LNCAP (cell line): ENCODE data around the gene RRP9.

Experiments
- CTCF ChIP-seq: fragments of 450-650 bp; IDR thresholded peaks from 2 replicates; pipeline ENCODE4 v1.5.1; 2017; ENCODE audit warnings: mild to moderate bottlenecking

The RRP9 gene

GRCh38 chr3:51962854-51963530 is 21.3 kb upstream of the RRP9 start:
- no peak for TF ChIP-seq CTCF

DNA sequence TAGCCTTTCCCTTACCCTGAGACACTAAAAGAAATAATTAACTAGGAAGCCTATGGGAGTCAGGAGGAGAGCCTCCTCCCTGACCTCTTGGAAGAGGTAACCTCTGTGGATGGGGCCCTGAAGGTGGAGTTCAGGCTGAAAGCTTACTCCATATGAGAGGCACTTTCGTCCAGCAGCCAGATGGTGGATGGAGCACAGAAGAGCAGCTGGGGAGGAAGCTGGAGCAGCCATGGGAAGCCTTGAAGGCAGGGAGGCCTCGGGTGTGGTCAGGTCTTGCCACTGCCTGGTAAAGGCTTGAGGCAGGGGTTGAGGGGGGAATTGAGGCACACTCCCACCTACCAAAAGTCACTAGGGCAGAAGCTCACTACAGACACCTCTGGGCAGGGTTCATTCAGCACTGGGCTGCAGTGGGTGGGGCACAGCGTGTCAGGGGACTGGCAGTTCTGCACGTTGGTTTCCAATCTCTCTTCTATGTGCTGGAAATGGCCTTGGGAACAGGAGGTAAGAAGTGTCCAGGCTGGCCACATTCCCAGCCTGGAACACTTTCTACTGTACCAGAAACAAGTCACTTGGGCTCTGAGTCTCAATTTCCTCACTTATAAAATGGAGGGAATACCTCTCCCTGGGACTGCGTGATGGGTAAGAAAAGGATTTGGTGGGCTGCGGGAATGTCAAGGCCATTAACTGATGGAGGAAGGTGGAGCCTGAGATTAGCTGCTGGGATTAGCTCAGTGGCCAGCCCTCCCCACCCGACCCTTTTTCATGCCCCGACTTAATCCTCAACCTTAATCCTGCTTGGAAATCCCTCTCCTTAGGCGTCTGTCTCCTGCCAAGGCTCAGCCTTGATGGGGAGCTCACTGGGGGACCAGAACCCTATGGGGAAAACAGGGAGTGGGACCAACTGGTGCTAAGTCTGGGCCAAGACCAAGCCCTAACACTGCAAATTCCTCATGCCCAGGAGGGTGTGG is 20.2 kb upstream of the RRP9 start:
- TF ChIP-seq CTCF: no peak

- no peak for TF ChIP-seq CTCF
These were observed 19.3 kb upstream of the RRP9 start for GRCh38 chr3:51961011-51961410.

DNA sequence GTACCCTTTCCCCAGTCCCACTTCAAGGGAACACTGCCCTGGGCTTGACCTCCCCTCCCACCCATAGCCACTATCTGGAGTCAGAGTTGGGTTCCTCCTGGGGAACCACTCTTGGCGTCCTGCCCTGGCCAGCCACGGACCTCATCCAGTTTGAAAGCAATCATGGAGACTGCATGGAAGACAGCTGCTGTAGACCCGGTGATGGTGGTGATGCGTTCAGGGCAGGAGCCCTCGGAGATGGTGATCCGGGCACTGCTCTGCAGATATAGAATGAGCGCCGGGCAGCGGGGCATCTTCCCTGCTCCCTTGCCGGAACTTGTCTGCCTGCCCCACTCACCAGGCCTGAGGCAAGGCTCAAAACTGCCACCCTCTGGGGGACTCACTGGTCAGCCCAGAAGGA is 18.7 kb upstream of the RRP9 start:
- no peak for TF ChIP-seq CTCF

- TF ChIP-seq CTCF: no peak
These were observed 17.9 kb upstream of the RRP9 start for GRCh38 chr3:51959651-51960050.

DNA sequence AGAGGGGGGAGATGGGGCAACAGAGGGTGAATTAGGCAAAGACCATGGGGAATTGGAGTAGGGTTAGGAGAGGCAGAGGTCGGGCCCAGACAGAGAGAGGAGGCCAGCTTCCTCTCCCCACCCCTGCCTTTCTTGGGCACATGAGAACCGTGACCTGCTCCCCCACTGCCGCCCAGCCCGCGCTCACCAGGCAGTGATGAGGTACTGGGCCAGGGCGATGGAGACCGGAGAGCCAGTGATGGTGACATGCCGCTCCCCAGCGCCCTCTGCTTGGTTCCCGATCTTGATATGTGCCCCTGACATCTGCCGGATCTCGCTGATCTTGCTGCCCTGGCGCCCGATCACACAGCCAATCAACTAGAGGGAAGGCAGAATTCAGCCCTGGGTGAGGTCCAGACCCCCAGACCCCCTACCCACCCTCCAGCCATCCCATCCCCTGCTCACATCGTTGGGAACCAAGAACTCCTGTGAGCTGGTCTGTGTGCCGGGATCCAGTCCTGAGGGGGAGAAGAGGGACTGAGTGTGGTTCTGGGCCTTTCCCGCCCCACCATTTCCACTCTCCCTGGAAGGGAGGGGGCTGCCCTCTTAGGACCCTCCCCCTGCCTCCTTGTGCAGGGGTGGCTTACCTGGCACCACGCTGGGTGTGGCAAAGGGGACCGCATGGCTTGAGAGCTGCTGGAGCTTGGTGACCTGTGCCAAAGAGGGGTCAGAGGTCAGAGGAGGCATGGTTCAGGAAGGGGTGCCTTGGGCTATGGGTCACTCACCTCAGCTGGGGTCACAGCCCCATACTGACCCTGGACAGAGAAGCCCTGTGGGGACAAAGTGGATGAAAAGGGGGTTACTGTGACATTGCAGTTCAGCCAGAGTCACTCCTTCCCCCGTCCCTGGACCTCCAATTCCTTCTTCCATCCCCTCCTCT is 17.2 kb upstream of the RRP9 start:
- no peak for TF ChIP-seq CTCF
